Measurements from ENCODE around the gene RNF5. TPM values are rescaled to one million over a fixed set of nuclear protein-coding genes. Genes with fewer than 3 reads are reported as not detected.

RNF5 gene
- total RNA-seq, 1 experiment from 2014 or later: 31.6 TPM

Small RNAs within 50 kb of the gene (small RNA-seq; reads per million reads assigned to genes)
- gene AL662884.1 (0 reads per million in 2 experiments), gene MIR6833 (0 reads per million in 2 experiments)

Other genes starting within 250 kb of the RNF5 start
- not detected in 2 replicates for gene CFB, start 232.3 kb upstream of the RNF5 start, total RNA-seq (2014; rRNA removed; shearing (Covaris generic))
- 105 and 108 TPM in 2 replicates for gene NELFE, start 219.4 kb upstream of the RNF5 start, total RNA-seq (2014; rRNA removed; shearing (Covaris generic))
- gene SKIC2, start 219.2 kb upstream of the RNF5 start, total RNA-seq (2014; rRNA removed; shearing (Covaris generic)): 22.1 and 24.1 TPM in 2 replicates
- 19.4 and 21.1 TPM in 2 replicates for gene DXO, start 206.3 kb upstream of the RNF5 start, total RNA-seq (2014; rRNA removed; shearing (Covaris generic))
- 0.42 and 0.81 TPM in 2 replicates for gene C4A, start 196.3 kb upstream of the RNF5 start, total RNA-seq (2014; rRNA removed; shearing (Covaris generic))
- 0.69 and 0.87 TPM in 2 replicates for gene C4B, start 163.6 kb upstream of the RNF5 start, total RNA-seq (2014; rRNA removed; shearing (Covaris generic))
- not detected in 2 replicates for gene CYP21A2, start 140.0 kb upstream of the RNF5 start, total RNA-seq (2014; rRNA removed; shearing (Covaris generic))
- 22.2 and 24.6 TPM in 2 replicates for gene TNXB, start 69.1 kb upstream of the RNF5 start, total RNA-seq (2014; rRNA removed; shearing (Covaris generic))
- 20.7 and 26.2 TPM in 2 replicates for gene ATF6B, start 50.2 kb upstream of the RNF5 start, total RNA-seq (2014; rRNA removed; shearing (Covaris generic))
- gene FKBPL, start 48.1 kb upstream of the RNF5 start, total RNA-seq (2014; rRNA removed; shearing (Covaris generic)): 4.9 and 5.7 TPM in 2 replicates
- 0.20 and 0.37 TPM in 2 replicates for gene PRRT1, start 26.5 kb upstream of the RNF5 start, total RNA-seq (2014; rRNA removed; shearing (Covaris generic))
- gene PPT2, start 24.3 kb upstream of the RNF5 start, total RNA-seq (2014; rRNA removed; shearing (Covaris generic)): 25.2 and 29.5 TPM in 2 replicates
- 3.7 and 6.0 TPM in 2 replicates for gene EGFL8, start 13.8 kb upstream of the RNF5 start, total RNA-seq (2014; rRNA removed; shearing (Covaris generic))
- gene AGPAT1, start 2.3 kb upstream of the RNF5 start, total RNA-seq (2014; rRNA removed; shearing (Covaris generic)): 47.7 and 49.0 TPM in 2 replicates
- gene AGER, start 5.8 kb downstream of the RNF5 start, total RNA-seq (2014; rRNA removed; shearing (Covaris generic)): 1.2 and 1.3 TPM in 2 replicates
- gene PBX2, start 11.8 kb downstream of the RNF5 start, total RNA-seq (2014; rRNA removed; shearing (Covaris generic)): 9.7 and 10.7 TPM in 2 replicates
- 0.92 and 1.4 TPM in 2 replicates for gene GPSM3, start 14.2 kb downstream of the RNF5 start, total RNA-seq (2014; rRNA removed; shearing (Covaris generic))
- gene NOTCH4, start 45.7 kb downstream of the RNF5 start, total RNA-seq (2014; rRNA removed; shearing (Covaris generic)): 1.5 and 1.7 TPM in 2 replicates
- not detected in 2 replicates for gene TSBP1, start 193.5 kb downstream of the RNF5 start, total RNA-seq (2014; rRNA removed; shearing (Covaris generic))
- not detected in 2 replicates for gene BTNL2, start 228.8 kb downstream of the RNF5 start, total RNA-seq (2014; rRNA removed; shearing (Covaris generic))

All from NCI-H460 (cell line).